HFFc6 (cell line): ENCODE measurements around the gene DMBT1. TPM values are rescaled to one million over a fixed set of nuclear protein-coding genes. Genes with fewer than 3 reads are reported as not detected.

Source experiments
- DNase-seq: peaks from one replicate; pipeline ENCODE4 v3.0.0-alpha.2; 2018
- H3K27ac Mint-ChIP-seq: 2 replicates; pipeline ENCODE4 v1.8.0; 2020; ENCODE audit warnings: mild to moderate bottlenecking, mixed read lengths
- H3K27me3 Mint-ChIP-seq: 2 replicates; pipeline ENCODE4 v1.8.0; 2021; ENCODE audit warnings: mild to moderate bottlenecking, moderate library complexity, mixed read lengths; ENCODE audit not compliant: insufficient read depth
- H3K36me3 Mint-ChIP-seq: 2 replicates; pipeline ENCODE4 v1.8.0; 2021; ENCODE audit warnings: low read depth, mixed read lengths
- H3K4me1 Mint-ChIP-seq: 2 replicates; pipeline ENCODE4 v1.8.0; 2020; ENCODE audit warnings: low read depth, mixed read lengths
- H3K4me3 Mint-ChIP-seq: 2 replicates; pipeline ENCODE4 v1.8.0; 2020; ENCODE audit warnings: mild to moderate bottlenecking, moderate library complexity, mixed read lengths
- H3K9me3 Mint-ChIP-seq: 2 replicates; pipeline ENCODE4 v1.8.0; 2020; ENCODE audit warnings: mild to moderate bottlenecking, mixed read lengths
- CTCF ChIP-seq: fragments of 200-600 bp; sonication (generic); IDR thresholded peaks from 2 replicates; pipeline ENCODE4 v1.5.0; 2021; ENCODE audit warnings: antibody characterized with exemption, mild to moderate bottlenecking
- total RNA-seq, 6 experiments: library from RNA; stranded (reverse); fragmentation: NEBNext Ultra II Directional; extraction: Animal tissue kit (Norgen Biotek cat#: 25700); gene quantifications; 2 replicates in 1 of 6; 3 replicates in 5 of 6; pipeline ENCODE4 v1.2.3, GENCODE V29; 2021

DMBT1 gene
- total RNA-seq, 6 experiments from 2014 or later = 0.05 to 0.17 (median 0.07) TPM; not detected in 1

- H3K27ac Mint-ChIP-seq = no peak overlapping the region
- H3K27me3 Mint-ChIP-seq = peaks cover 5% of the 10 kb centered on the region
- no peak for DNase-seq
- peaks cover 22% of the 10 kb centered on the region; the same call in 1 of the 2 replicates for H3K9me3 Mint-ChIP-seq
- no peak for TF ChIP-seq CTCF
- H3K36me3 Mint-ChIP-seq = no peaks in the 10 kb centered on the region
- no peak overlapping the region for H3K4me3 Mint-ChIP-seq
- H3K4me1 Mint-ChIP-seq = no peaks in the 10 kb centered on the region
These were observed 70.0 kb downstream of the DMBT1 start for GRCh38 chr10:122630526-122630925.

- no peak overlapping the region for H3K4me3 Mint-ChIP-seq
- no peak for TF ChIP-seq CTCF
- H3K27me3 Mint-ChIP-seq = peaks cover 7% of the 10 kb centered on the region
- DNase-seq = no peak
- no peaks in the 10 kb centered on the region for H3K4me1 Mint-ChIP-seq
- peaks cover 27% of the 10 kb centered on the region; the same call in 1 of the 2 replicates for H3K9me3 Mint-ChIP-seq
- H3K27ac Mint-ChIP-seq = no peak overlapping the region
- H3K36me3 Mint-ChIP-seq = no peaks in the 10 kb centered on the region
These were observed 71.5 kb downstream of the DMBT1 start for GRCh38 chr10:122632031-122632430.

GRCh38 chr10:122632576-122632975 is 72.0 kb downstream of the DMBT1 start:
- Mint-ChIP-seq H3K4me1 (no peaks in the 10 kb centered on the region), H3K27me3 (peaks cover 7% of the 10 kb centered on the region), H3K27ac (no peak overlapping the region), H3K9me3 (peaks cover 27% of the 10 kb centered on the region; the same call in 1 of the 2 replicates), H3K4me3 (no peak overlapping the region), H3K36me3 (no peaks in the 10 kb centered on the region)
- DNase-seq = no peak
- no peak for TF ChIP-seq CTCF

- H3K27ac Mint-ChIP-seq = no peak overlapping the region
- H3K27me3 Mint-ChIP-seq = peaks cover 4% of the 10 kb centered on the region
- H3K36me3 Mint-ChIP-seq = no peaks in the 10 kb centered on the region
- H3K9me3 Mint-ChIP-seq = peaks cover 24% of the 10 kb centered on the region; the same call in 1 of the 2 replicates
- H3K4me3 Mint-ChIP-seq = no peak overlapping the region
- H3K4me1 Mint-ChIP-seq = no peaks in the 10 kb centered on the region
- TF ChIP-seq CTCF = no peak
- DNase-seq = no peak
These were observed 76.4 kb downstream of the DMBT1 start for GRCh38 chr10:122636953-122637352.

GRCh38 chr10:122637376-122637775 is 76.8 kb downstream of the DMBT1 start:
- DNase-seq = no peak
- TF ChIP-seq CTCF = no peak
- H3K4me3 Mint-ChIP-seq = no peak overlapping the region

GRCh38 chr10:122638106-122638505 is 77.6 kb downstream of the DMBT1 start:
- H3K9me3 Mint-ChIP-seq = peaks cover 18% of the 10 kb centered on the region; the same call in 1 of the 2 replicates
- H3K4me3 Mint-ChIP-seq = no peak overlapping the region
- H3K27ac Mint-ChIP-seq = no peak overlapping the region
- peaks cover 9% of the 10 kb centered on the region for H3K27me3 Mint-ChIP-seq
- TF ChIP-seq CTCF = no peak
- no peak for DNase-seq
- H3K36me3 Mint-ChIP-seq = no peaks in the 10 kb centered on the region
- H3K4me1 Mint-ChIP-seq = no peaks in the 10 kb centered on the region

More at GRCh38 chr10:122637376-122637775, 76.8 kb downstream of the DMBT1 start:
- no peaks in the 10 kb centered on the region for H3K36me3 Mint-ChIP-seq
- H3K27ac Mint-ChIP-seq = no peak overlapping the region
- peaks cover 4% of the 10 kb centered on the region for H3K27me3 Mint-ChIP-seq
- no peaks in the 10 kb centered on the region for H3K4me1 Mint-ChIP-seq
- H3K9me3 Mint-ChIP-seq = peaks cover 20% of the 10 kb centered on the region; the same call in 1 of the 2 replicates
